Mononuclear cell (primary cell): ENCODE results near the gene ANKRD55. TPM values are rescaled to one million over a fixed set of nuclear protein-coding genes. Genes with fewer than 3 reads are reported as not detected.
"Not testable (repeated sequence)": the region's sequence is repeated elsewhere in the genome, so short reads cannot be mapped to it uniquely, and the experiment has no call there.

Experiments
- H3K27me3 ChIP-seq: 2 replicates; pipeline ENCODE4 v1.6.0; 2011; ENCODE audit warnings: low read length, control low read depth; ENCODE audit not compliant: insufficient read depth
- H3K4me1 ChIP-seq: 2 replicates; pipeline ENCODE4 v1.5.1; 2011; ENCODE audit warnings: mild to moderate bottlenecking, low read length, control low read depth; ENCODE audit not compliant: insufficient read depth
- H3K4me3 ChIP-seq: 2 replicates; pipeline ENCODE4 v1.5.1; 2011; ENCODE audit warnings: mild to moderate bottlenecking, low read length, moderate library complexity
- H3K9me3 ChIP-seq: 2 replicates; pipeline ENCODE4 v1.5.1; 2011; ENCODE audit warnings: low read depth, mild to moderate bottlenecking, control low read depth, low read length
- total RNA-seq: library from RNA; depleted of rRNA; stranded (reverse); fragments of >200 nt; gene quantifications from one replicate; pipeline ENCODE4 v1.2.3, GENCODE V29; 2012

Gene ANKRD55
- total RNA-seq, 1 donor: 8.6 TPM

DNA sequence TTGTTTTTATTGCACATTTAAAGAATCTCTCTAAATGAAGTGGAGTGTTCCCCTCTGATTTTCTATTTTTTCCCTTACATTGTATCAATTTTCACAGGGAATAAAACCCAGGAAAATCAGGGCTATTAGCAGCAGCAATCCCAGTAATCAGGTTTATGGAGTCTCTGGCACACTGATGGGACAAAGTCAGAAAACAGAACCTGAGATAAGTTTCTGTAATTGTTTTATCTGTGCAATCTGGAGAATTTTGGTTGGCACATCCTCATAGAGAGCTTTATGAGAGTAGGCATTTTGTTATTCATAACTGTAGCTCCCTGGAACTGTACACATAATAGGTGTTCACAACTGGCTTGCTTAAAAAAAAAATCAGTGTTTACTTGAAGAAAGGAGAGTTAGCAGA, 141.5 kb downstream of the ANKRD55 start:
- Histone ChIP-seq H3K4me1 (peaks cover 23% of the 10 kb centered on the region), H3K9me3 (no peaks in the 10 kb centered on the region), H3K4me3 (no peak overlapping the region), H3K27me3 (no peaks in the 10 kb centered on the region)

DNA sequence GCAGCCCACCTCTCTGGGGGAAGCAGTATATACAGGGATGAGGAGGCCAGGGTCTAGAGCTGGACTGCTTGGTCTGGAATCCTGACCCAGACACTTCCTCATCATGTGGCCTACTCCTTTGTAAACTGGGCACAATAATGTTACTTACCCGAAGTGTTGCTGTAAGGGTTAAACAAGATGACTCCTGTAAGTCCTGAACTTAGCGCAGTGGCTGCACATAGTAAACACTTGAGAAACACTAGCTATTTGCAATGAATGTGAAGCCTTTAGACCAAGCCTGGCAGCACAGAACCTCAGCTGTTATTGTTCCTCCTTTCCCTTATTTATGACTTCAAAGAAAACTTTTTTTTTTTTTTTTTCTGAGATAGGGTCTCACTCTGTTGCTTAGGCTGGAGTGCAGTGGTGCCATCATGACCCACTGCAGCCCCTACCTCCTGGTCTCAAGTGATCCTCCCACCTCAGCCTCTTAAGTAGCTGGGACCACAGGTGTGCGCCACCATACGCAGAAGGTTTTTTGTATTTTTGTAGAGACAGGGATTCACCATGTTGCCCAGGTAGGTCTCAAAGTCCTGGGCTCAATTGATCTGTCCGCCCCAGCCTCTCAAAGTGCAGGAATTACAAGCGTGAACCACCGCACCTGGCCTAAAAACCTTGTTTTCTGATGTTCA, 142.2 kb downstream of the ANKRD55 start:
- no peak overlapping the region for H3K4me3 ChIP-seq
- H3K4me1 ChIP-seq: peaks cover 23% of the 10 kb centered on the region
- no peaks in the 10 kb centered on the region for H3K9me3 ChIP-seq
- H3K27me3 ChIP-seq: no peaks in the 10 kb centered on the region

DNA sequence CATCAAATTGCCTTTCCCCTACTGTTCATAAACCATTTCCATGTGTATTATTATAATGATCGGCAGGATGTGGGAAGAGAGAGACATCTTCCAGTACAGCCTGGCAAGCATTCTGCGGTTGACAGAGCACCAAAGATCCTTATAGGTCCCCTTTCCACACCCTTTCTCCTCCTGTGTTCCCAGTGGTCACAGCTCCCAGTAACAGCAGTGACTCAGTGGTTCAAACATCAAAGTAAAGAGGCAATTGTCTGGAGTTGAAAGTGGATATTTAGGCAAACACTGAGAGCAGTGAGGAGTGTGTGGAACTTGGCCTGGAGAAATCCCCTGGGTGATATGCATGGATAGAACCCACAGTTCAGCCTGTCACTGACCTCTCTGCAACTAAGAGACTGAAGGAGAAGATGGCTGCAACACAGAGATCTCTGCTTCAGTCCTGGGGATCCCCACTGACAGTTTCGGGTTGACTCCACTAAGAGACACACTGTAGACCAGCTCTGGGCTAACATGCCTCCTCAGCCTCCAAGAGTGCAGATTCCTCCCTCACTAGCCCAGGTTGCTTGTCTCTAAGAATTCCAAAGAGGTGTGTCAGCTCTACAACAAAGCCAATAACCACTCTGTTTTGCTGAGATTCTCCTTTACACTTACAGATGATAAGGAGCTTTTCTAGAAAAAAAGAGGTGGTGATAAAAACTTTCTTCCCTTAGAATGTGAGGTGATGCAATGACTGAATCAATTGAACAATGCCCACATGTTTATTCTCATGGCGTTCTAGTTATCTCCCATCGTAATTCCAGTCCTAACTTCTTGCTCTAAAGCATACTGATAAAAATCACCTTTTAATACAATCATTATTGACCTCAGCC, 143.9 kb downstream of the ANKRD55 start:
- Histone ChIP-seq H3K4me3 (no peak overlapping the region), H3K9me3 (no peaks in the 10 kb centered on the region), H3K27me3 (no peaks in the 10 kb centered on the region), H3K4me1 (peaks cover 14% of the 10 kb centered on the region)

DNA sequence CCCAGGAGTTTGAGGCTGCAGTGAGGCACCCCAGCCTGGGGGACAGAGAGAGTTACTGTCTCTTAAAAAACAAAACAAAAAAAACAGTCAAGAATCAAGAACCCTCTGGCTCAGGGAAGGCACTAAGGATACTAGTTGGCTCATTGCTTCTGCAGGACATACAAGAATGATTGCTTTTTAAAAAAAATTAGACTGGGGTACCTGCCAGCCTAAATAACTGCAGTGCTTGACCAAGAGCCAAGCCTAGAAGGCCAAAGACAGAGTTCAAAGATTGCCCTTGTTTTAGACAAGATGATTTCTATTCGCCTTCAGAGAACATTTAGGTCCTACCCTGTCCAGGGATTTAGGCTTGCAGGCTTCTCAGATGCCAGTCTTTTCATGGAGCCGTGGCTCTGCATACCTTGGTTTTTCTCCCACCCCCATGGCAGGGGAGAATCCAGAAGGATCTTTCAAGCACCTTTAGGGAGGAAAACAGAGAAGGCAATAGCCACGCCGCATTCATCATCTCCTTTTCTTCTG, 144.6 kb downstream of the ANKRD55 start:
- Histone ChIP-seq H3K4me1 (peaks cover 14% of the 10 kb centered on the region), H3K27me3 (no peaks in the 10 kb centered on the region), H3K9me3 (no peaks in the 10 kb centered on the region), H3K4me3 (no peak overlapping the region)

DNA sequence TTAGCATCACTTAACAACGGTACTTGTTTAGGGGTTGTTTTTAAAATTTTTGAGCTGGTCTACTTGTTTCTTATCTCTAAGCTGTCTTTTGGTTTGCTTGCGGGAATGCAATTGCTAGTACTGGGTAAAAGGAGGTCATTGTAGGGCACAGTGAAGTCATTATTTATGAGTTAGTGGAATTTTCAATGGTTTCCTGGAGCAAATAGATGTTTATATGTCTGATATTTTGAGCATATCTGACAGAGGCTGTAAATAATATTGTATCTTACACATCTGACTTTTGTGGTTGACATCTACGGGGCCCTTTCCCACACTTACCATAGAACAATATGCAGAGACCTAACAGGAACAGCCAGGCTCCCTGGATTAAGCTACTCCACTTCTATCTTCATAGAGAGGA, 147.9 kb downstream of the ANKRD55 start:
- H3K27me3 ChIP-seq: no peaks in the 10 kb centered on the region
- H3K9me3 ChIP-seq: no peaks in the 10 kb centered on the region
- H3K4me3 ChIP-seq: no peak overlapping the region
- H3K4me1 ChIP-seq: peaks cover 13% of the 10 kb centered on the region

DNA sequence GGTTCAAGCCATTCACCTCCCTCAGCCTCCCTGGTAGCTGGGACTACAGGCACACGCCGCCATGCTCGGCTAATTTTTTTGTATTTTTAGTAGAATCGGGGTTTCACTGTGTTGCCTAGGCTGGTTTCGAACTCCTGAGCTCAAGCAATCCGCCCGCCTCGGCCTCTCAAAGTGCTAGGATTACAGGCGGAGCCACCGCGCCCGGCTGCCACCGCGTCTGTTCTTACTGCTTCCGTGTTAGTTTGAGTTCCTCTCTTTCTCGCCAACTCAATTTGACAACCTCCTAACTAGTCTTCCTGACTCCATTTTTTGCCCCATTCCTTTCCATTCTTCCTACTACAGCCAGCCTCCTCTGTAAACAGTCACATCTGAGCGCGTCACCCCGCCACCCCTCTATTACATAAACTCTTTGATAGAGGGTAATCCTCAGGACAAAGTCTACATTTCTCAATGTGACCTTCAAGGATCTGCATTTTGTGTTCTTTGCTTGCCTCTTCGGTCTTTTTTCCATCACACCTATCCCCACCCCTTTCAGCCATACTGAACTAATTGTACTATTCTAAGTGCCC, 149.8 kb downstream of the ANKRD55 start:
- Histone ChIP-seq H3K27me3 (no peaks in the 10 kb centered on the region), H3K9me3 (no peaks in the 10 kb centered on the region), H3K4me3 (no peak overlapping the region), H3K4me1 (peaks cover 11% of the 10 kb centered on the region)

DNA sequence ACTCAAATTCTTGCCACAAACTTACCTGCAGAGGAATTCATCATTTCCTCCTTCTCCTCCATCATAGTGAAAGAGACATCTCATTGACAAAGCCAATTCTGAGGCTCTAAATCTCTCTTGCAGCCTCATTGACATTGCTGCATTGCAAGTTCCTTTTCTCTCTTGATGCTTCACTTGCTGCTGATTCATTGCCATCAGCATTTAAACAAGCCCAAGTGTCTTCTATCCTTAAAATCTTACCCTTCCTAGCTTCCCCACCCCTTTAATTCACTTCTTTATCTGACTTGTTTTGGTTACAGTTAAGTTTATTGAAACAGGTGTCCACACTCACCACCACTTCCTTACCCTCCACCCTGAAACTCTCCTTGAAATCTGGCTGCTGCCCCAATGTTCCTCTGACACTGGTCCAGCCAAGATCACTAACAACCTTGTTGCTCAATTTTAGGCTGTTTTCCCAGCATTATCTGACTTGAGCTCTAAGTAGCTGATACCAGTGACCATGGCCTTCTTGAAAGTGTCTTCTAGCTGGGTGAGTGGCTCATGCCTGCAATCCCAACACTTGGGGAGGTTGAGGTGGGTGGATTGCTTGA, 152.0 kb downstream of the ANKRD55 start:
- H3K27me3 ChIP-seq, H3K4me3 ChIP-seq, H3K9me3 ChIP-seq: not testable (repeated sequence)
- peaks cover 20% of the 10 kb centered on the region for H3K4me1 ChIP-seq

DNA sequence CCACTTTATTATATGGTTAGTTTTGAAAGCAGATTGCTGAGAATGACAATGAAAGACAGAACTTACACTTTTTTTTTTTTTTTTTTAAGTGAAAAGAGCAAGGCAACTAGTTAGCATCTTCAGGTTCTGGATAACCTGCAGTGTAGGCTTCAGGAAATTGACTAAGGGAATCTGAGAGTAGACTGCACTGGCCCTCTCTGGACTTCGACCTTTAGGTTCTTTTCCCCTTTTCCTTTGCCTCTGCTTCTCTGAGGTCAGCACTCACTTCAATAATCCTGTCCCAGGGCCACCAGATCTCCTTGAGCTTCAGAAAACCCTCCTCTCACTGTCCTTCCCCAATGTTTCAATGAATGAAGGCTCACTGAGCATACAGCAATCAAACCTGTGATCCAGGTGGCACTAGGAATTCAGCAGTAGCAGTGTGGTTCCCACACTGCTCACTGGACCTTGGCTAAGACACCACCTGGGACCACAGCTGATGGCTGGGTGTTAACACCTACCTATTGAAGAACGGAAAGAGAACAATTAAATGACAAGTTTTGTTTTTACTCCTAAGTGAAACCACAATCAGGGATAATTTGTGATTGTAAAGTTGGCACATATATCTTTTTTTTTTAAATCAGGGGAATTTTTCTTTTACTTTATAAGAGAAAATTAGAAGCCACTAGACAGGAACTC, 152.6 kb downstream of the ANKRD55 start:
- H3K27me3 ChIP-seq: no peaks in the 10 kb centered on the region
- peaks cover 20% of the 10 kb centered on the region for H3K4me1 ChIP-seq
- no peak overlapping the region for H3K4me3 ChIP-seq
- no peaks in the 10 kb centered on the region for H3K9me3 ChIP-seq

DNA sequence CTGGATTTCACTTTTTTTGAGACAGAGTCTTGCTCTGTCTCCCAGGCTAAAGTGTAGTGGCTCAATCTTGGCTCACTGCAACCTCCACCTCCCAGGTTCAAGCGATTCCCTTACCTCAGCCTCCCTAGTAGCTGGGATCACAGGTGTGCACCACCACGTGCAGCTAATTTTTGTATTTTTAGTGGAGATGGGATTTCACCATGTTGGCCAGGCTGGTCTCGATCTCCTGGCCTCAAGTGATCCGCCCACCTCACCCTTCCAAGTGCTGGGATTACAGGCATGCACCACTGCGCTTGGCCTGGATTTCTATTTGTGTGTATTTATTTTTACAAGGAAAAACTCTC, 154.0 kb downstream of the ANKRD55 start:
- peaks cover 20% of the 10 kb centered on the region for H3K4me1 ChIP-seq
- not testable (repeated sequence) for H3K9me3 ChIP-seq, H3K4me3 ChIP-seq, H3K27me3 ChIP-seq

DNA sequence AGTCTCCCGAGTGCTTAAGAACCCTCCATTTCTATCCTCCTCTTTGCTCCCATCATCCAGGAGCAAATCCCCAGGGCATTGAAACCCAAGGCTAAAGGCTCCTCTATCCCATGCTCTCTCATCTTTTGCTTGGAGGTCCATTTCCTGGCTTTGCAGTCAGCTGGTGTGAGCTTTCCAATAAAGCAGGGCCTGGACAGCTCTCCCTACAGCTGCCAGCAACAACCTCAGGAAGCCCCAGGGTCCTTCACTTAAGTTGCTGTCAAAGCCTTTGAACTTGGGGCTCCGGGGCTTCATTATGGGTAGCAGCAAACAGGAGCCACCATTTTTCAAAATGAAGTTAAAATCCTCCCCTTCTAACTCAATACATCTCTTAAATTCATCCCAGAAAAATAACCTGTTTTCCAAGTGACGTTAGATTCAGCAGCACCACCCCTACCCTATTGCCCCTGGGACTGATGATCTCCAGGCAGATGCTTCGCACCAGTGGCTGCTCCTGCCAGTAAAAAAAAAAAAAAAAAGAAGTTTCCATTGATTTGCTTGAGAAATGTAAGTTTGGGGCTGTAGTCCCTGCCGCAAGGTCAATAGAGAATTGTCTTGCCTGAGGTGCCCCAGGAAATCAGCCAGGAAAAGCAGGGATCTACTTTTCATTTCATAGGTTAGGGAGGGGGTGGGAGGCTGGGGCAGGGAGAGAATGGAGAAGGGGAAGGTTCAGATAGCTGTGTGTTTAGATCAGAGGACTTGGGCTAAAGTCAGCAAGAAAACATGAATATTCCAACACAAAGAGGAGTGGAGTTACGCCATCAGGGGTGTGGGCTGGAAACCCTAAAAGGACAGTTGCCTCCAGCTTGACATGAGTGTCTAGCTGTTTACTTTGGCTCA, 154.6 kb downstream of the ANKRD55 start:
- Histone ChIP-seq H3K4me3 (no peak overlapping the region), H3K27me3 (no peaks in the 10 kb centered on the region), H3K4me1 (peaks cover 20% of the 10 kb centered on the region)

DNA sequence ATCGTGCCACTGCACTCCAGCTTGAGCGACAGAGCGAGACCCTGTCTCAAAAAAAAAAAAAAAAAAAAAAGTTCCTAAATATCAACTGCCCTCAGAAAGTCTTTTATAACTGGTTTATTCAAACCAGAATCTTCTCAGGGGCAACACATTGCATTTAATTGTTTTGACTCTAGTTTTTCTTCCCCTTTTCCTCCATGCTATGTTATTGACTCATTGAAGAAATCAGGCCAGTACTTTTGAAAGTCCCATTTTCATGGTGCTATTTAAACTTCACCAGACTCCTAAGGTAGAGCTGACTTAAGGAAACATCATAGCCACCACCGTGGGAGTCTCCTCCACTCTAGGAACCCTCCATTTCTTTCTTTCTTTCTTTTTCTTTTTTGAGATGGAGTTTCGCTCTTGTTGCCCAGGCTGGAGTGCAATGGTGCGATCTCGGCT, 155.3 kb downstream of the ANKRD55 start:
- H3K9me3 ChIP-seq: no peaks in the 10 kb centered on the region
- peaks cover 26% of the 10 kb centered on the region for H3K4me1 ChIP-seq
- H3K4me3 ChIP-seq: no peak overlapping the region

More for the DNA sequence above, 154.6 kb downstream of the ANKRD55 start:
- H3K9me3 ChIP-seq: no peaks in the 10 kb centered on the region

DNA sequence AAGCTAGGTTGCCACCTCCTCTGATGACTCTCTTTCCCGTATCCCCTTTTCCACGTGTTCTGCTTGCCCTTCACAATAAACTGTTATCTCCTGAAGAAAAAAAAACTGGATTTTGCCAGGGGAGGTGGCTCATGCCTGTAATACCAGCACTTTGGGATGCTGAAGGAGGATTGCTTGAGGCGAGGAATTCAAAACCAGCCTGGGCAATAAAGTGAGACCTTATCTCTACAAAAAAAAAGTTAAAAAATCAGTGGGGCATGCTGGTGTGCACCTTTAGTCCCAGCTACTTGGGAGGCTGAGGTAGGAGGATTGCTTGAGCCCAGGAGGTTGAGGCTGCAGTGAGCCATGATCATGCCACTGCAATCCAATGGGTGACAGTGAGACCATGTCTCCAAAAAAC, 156.6 kb downstream of the ANKRD55 start:
- Histone ChIP-seq H3K9me3 (no peaks in the 10 kb centered on the region), H3K4me1 (peaks cover 31% of the 10 kb centered on the region), H3K27me3 (no peaks in the 10 kb centered on the region), H3K4me3 (no peak overlapping the region)

More for the DNA sequence above, 155.3 kb downstream of the ANKRD55 start:
- H3K27me3 ChIP-seq: no peaks in the 10 kb centered on the region

DNA sequence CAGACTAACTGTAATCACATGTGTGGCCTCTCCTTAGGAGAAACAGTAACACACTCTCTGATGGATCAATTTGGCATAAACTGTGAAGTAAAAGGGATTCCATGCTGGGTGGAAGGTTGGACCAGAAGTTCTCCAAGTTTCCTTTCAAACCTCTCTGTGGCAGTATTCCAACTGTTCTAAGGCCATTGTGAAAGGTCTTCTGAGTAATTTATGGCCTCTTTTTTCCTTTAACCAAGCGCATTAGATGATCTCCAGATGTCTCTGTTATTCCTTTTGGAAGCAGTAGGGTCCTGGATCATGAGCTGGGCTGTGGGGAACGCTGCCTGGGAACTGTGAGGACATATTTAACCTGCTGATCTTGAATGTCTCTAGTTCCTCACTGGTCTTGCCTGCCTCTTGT, 157.8 kb downstream of the ANKRD55 start:
- Histone ChIP-seq H3K27me3 (no peaks in the 10 kb centered on the region), H3K4me3 (no peak overlapping the region), H3K9me3 (no peaks in the 10 kb centered on the region), H3K4me1 (peaks cover 33% of the 10 kb centered on the region)
